CD14-positive monocyte (primary cell): ENCODE results near the gene C10orf105. TPM values are rescaled to one million over a fixed set of nuclear protein-coding genes. Genes with fewer than 3 reads are reported as not detected.

Experiments used
- DNase-seq, 3 donors: peaks; one replicate each; pipeline ENCODE4 v3.0.0-alpha.2; 2011 to 2022
- H2AFZ ChIP-seq: 2 replicates; pipeline ENCODE4 v1.6.0; 2012; ENCODE audit warnings: mild to moderate bottlenecking, low read depth, low read length, inconsistent platforms; ENCODE audit not compliant: insufficient read depth, poor library complexity, severe bottlenecking
- H3K27ac ChIP-seq, 2 donors: 1 replicate in 1 of 2; 2 replicates in 1 of 2; pipeline ENCODE4 v1.5.1; 2012 to 2013; ENCODE audit warnings: low read length in 2 of 2, control low read depth in 1 of 2, inconsistent platforms in 1 of 2, low read depth in 1 of 2, mild to moderate bottlenecking in 1 of 2
- H3K27me3 ChIP-seq, 2 donors: one replicate each; pipeline versions ENCODE4 v1.6.0 to v1.6.1; 2011 to 2013; ENCODE audit warnings: low read length in 2 of 2; ENCODE audit not compliant: control insufficient read depth in 2 of 2, insufficient read depth in 2 of 2
- H3K36me3 ChIP-seq, 2 donors: replicated peaks in 1 of 2; 1 replicate in 1 of 2; 2 replicates in 1 of 2; pipeline versions ENCODE4 v1.5.1 to v1.6.1; 2012 to 2013; ENCODE audit warnings: low read length in 2 of 2, control low read depth in 1 of 2, inconsistent platforms in 1 of 2, mild to moderate bottlenecking in 1 of 2; ENCODE audit not compliant: insufficient read depth in 2 of 2, control insufficient read depth in 1 of 2
- H3K4me1 ChIP-seq, 2 donors: 1 replicate in 1 of 2; 2 replicates in 1 of 2; pipeline versions ENCODE4 v1.5.1 to v1.6.1; 2012 to 2013; ENCODE audit warnings: low read length in 2 of 2, control low read depth in 1 of 2, inconsistent platforms in 1 of 2, mild to moderate bottlenecking in 1 of 2, moderate library complexity in 1 of 2; ENCODE audit not compliant: insufficient read depth in 2 of 2, control insufficient read depth in 1 of 2
- H3K4me2 ChIP-seq: replicated peaks from 2 replicates; pipeline ENCODE3; 2012; ENCODE audit warnings: low read length, moderate library complexity, mild to moderate bottlenecking; ENCODE audit not compliant: poor library complexity, severe bottlenecking; ENCODE audit errors: extremely low read depth
- H3K4me3 ChIP-seq, 3 experiments: fragments of 200-600 bp in 1 of 3; sonication (generic) in 1 of 3; replicated peaks in 1 of 3; 1 replicate in 2 of 3; 2 replicates in 1 of 3; pipeline ENCODE4 v1.5.1; 2011 to 2013; ENCODE audit warnings: low read length in 3 of 3, mild to moderate bottlenecking in 3 of 3, control low read depth in 2 of 3, low read depth in 2 of 3, inconsistent platforms in 1 of 3, moderate library complexity in 1 of 3
- H3K79me2 ChIP-seq: 2 replicates; pipeline ENCODE4 v1.6.0; 2012; ENCODE audit warnings: mild to moderate bottlenecking, control low read depth, inconsistent platforms, low read length, moderate library complexity; ENCODE audit not compliant: insufficient read depth
- H3K9ac ChIP-seq: 2 replicates; pipeline ENCODE4 v1.6.0; 2017; ENCODE audit warnings: low read length, mild to moderate bottlenecking; ENCODE audit not compliant: insufficient read depth, poor library complexity, severe bottlenecking
- H3K9me3 ChIP-seq, 2 donors: replicated peaks in 1 of 2; 1 replicate in 1 of 2; 2 replicates in 1 of 2; pipeline versions ENCODE4 v1.5.1 to v1.6.1; 2012 to 2013; ENCODE audit warnings: low read length in 2 of 2, control low read depth in 1 of 2; ENCODE audit not compliant: control insufficient read depth in 1 of 2, insufficient read depth in 1 of 2
- H4K20me1 ChIP-seq: 2 replicates; pipeline ENCODE4 v1.6.0; 2012; ENCODE audit warnings: mild to moderate bottlenecking, low read length, control low read depth, moderate library complexity; ENCODE audit not compliant: insufficient read depth
- H3K27ac Mint-ChIP-seq, 7 donors: one replicate each; pipeline ENCODE4 v1.8.0; 2020; ENCODE audit warnings: mild to moderate bottlenecking in 7 of 7, mixed read lengths in 7 of 7, moderate library complexity in 6 of 7, inconsistent platforms in 2 of 7
- H3K27me3 Mint-ChIP-seq, 3 donors: one replicate each; pipeline ENCODE4 v1.8.0; 2021 to 2022; ENCODE audit warnings: low read depth in 3 of 3, mild to moderate bottlenecking in 3 of 3, mixed read lengths in 3 of 3, moderate library complexity in 3 of 3, inconsistent platforms in 1 of 3
- H3K36me3 Mint-ChIP-seq, 2 donors: one replicate each; pipeline ENCODE4 v1.8.0; 2020; ENCODE audit warnings: mixed read lengths in 2 of 2, inconsistent platforms in 1 of 2, mild to moderate bottlenecking in 1 of 2
- H3K4me1 Mint-ChIP-seq: one replicate; pipeline ENCODE4 v1.8.0; 2020; ENCODE audit warnings: mild to moderate bottlenecking, mixed read lengths
- H3K4me3 Mint-ChIP-seq, 2 donors: one replicate each; pipeline ENCODE4 v1.8.0; 2020; ENCODE audit warnings: mild to moderate bottlenecking in 2 of 2, mixed read lengths in 2 of 2, moderate library complexity in 1 of 2
- H3K9me3 Mint-ChIP-seq, 7 donors: one replicate each; pipeline ENCODE4 v1.8.0; 2020 to 2022; ENCODE audit warnings: mixed read lengths in 7 of 7, mild to moderate bottlenecking in 6 of 7, moderate library complexity in 6 of 7, inconsistent platforms in 2 of 7
- WGBS: methylation state at CpG from one replicate; pipeline ENCODE4 v1.1.5; 2013; ENCODE audit warnings: missing lambda C conversion rate; ENCODE audit not compliant: insufficient coverage; 5-methylcytosine and 5-hydroxymethylcytosine counted together
- intact Hi-C, 2 donors: fragments of 100-400 bp; cut with micrococcal nuclease; formaldehyde crosslinking; loops; one replicate each; pipeline versions ENCODE4 v1.15.0 to v1.15.1; 2023
- polyA plus RNA-seq, 3 donors: library from polyadenylated mRNA; depleted of rRNA in 1 of 3; unstranded in 2 of 3; stranded (reverse) in 1 of 3; fragments of 300-500 nt in 2 of 3; fragments of >200 nt in 1 of 3; fragmentation: Illumina TruSeq in 2 of 3; gene quantifications; 1 replicate in 2 of 3; 2 replicates in 1 of 3; pipeline ENCODE4 v1.2.3, GENCODE V29; 2012 to 2021
- TF ChIP-seq, protein P1 (sequence below): fragments of 200-600 bp; IDR thresholded peaks from one replicate; pipeline ENCODE4 v1.8.0; 2022; ENCODE audit warnings: antibody characterized with exemption, mild to moderate bottlenecking

C10orf105 gene
- polyA plus RNA-seq, 3 donors, result 0.18 to 2.4 (median 0.48) TPM

DNA sequence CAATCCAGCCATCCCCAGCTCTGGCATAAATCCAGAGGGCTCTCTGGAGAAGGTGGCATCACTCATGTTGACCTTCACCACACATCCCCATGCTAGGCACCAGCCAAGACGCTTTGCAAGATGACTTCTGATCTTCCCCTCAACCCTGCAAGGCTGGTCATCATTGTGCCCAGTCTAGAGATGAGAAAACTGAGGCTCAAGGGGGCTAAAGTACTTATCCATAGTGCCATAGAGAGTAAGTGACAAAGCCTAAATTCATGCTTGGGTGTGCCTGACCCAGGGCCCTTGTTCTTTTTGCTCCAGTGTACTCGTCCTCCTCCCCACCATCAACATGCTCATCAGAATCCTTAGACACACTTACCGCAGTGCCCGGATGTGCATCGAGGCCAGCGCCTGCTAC is 1.7 kb upstream of the C10orf105 start:
- intact Hi-C loops, result no loop called here
- peaks cover 0 to 2% (median 0%) of the 10 kb centered on the region in 3 donors for H3K27me3 Mint-ChIP-seq
- no peak overlapping the region for H3K9ac ChIP-seq

DNA sequence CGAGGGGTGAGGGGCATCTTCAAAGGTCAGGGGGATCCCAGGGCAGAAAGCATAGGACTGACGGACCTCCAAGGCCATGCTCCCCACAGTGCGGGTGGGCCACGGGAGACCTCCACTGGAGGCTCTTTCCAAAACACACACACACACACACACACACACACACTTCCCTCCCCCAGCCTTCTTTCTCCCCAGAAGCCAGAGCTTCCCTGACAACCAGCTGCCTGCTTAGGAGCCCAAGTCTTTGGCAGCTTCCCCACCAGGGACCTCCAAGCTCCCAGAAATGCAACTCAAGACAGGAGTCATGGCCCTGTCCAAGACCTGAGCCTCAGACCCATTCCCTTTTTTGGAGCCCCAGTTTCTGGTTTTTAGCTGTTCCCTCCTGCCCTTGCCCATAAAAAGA is 710 bp upstream of the C10orf105 start:
- H3K4me1 ChIP-seq, result peaks cover 56 to 80% of the 10 kb centered on the region in 2 donors
- no peaks in the 10 kb centered on the region for H3K9me3 ChIP-seq
- H2AFZ ChIP-seq, result no peak overlapping the region
- Mint-ChIP-seq H3K9me3 (peaks cover 0 to 3% (median 0%) of the 10 kb centered on the region in 7 donors), H3K27ac (peak overlapping the region in 5 of 7 donors; percentile 33 to 82 (median 68)), H3K36me3 (peaks cover 40 to 55% of the 10 kb centered on the region in 2 donors), H3K4me3 (peak overlapping the region in 1 of 2 donors; percentile 16), H3K27me3 (peaks cover 0 to 2% (median 0%) of the 10 kb centered on the region in 3 donors), H3K4me1 (peaks cover 96% of the 10 kb centered on the region)
- peaks cover 39% of the 10 kb centered on the region for H3K79me2 ChIP-seq
- peaks cover 53% of the 10 kb centered on the region for H4K20me1 ChIP-seq
- H3K9ac ChIP-seq, result no peak overlapping the region
- peaks cover 7 to 26% of the 10 kb centered on the region in 2 donors for H3K36me3 ChIP-seq
- DNase-seq, result no peak
- 98% methylated on average over 4 of the region's 4 CpGs for WGBS
- H3K27me3 ChIP-seq, result no peaks in the 10 kb centered on the region
- TF ChIP-seq, protein P1, sequence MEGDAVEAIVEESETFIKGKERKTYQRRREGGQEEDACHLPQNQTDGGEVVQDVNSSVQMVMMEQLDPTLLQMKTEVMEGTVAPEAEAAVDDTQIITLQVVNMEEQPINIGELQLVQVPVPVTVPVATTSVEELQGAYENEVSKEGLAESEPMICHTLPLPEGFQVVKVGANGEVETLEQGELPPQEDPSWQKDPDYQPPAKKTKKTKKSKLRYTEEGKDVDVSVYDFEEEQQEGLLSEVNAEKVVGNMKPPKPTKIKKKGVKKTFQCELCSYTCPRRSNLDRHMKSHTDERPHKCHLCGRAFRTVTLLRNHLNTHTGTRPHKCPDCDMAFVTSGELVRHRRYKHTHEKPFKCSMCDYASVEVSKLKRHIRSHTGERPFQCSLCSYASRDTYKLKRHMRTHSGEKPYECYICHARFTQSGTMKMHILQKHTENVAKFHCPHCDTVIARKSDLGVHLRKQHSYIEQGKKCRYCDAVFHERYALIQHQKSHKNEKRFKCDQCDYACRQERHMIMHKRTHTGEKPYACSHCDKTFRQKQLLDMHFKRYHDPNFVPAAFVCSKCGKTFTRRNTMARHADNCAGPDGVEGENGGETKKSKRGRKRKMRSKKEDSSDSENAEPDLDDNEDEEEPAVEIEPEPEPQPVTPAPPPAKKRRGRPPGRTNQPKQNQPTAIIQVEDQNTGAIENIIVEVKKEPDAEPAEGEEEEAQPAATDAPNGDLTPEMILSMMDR, result no peak
- intact Hi-C loops, result no loop called here
- peak overlapping the region; percentile 25 to 62 for H3K27ac ChIP-seq
- H3K4me2 ChIP-seq, result no peak overlapping the region
- no peak overlapping the region for H3K4me3 ChIP-seq

More for the DNA sequence above, 1.7 kb upstream of the C10orf105 start:
- TF ChIP-seq, protein P1, result no peak
- Mint-ChIP-seq H3K9me3 (peaks cover 0 to 3% (median 0%) of the 10 kb centered on the region in 7 donors), H3K4me1 (peaks cover 96% of the 10 kb centered on the region), H3K4me3 (no peak overlapping the region), H3K36me3 (peaks cover 36 to 54% of the 10 kb centered on the region in 2 donors), H3K27ac (peak overlapping the region in 4 of 7 donors; percentile 15 to 52 (median 40))
- no peak overlapping the region for H3K4me2 ChIP-seq
- H3K36me3 ChIP-seq, result peaks cover 7 to 19% of the 10 kb centered on the region in 2 donors
- no peak overlapping the region for H2AFZ ChIP-seq
- H3K27me3 ChIP-seq, result no peaks in the 10 kb centered on the region
- no peak overlapping the region for H3K27ac ChIP-seq
- H4K20me1 ChIP-seq, result peaks cover 45% of the 10 kb centered on the region
- H3K79me2 ChIP-seq, result peaks cover 39% of the 10 kb centered on the region
- no peak for DNase-seq
- WGBS, result 96% methylated on average over 4 of the region's 6 CpGs
- H3K4me3 ChIP-seq, result no peak overlapping the region
- H3K4me1 ChIP-seq, result peaks cover 56 to 80% of the 10 kb centered on the region in 2 donors
- H3K9me3 ChIP-seq, result no peaks in the 10 kb centered on the region
